Spleen (tissue), 11 donors: ENCODE measurements around the gene CSNK1E. TPM values are rescaled to one million over a fixed set of nuclear protein-coding genes. Genes with fewer than 3 reads are reported as not detected.

Source experiments
- DNase-seq: peaks from one replicate; pipeline ENCODE4 v3.0.0-alpha.2; 2020
- H3K27ac ChIP-seq, 8 donors: fragments of 200-600 bp; sonication (generic) in 7 of 8; 1 replicate in 4 of 8; 2 replicates in 4 of 8; pipeline versions ENCODE4 v1.5.0 to v1.8.0; 2016 to 2021; ENCODE audit warnings: inconsistent platforms in 4 of 8, mild to moderate bottlenecking in 4 of 8, moderate library complexity in 1 of 8
- H3K27me3 ChIP-seq, 7 donors: fragments of 200-600 bp; sonication (generic) in 6 of 7; replicated peaks in 1 of 7; 1 replicate in 4 of 7; 2 replicates in 3 of 7; pipeline versions ENCODE4 v1.5.0 to v1.8.0; 2016 to 2021; ENCODE audit warnings: inconsistent platforms in 3 of 7, mild to moderate bottlenecking in 1 of 7
- H3K36me3 ChIP-seq, 6 donors: fragments of 200-600 bp; sonication (generic) in 5 of 6; 1 replicate in 4 of 6; 2 replicates in 2 of 6; pipeline versions ENCODE4 v1.5.0 to v1.8.0; 2016 to 2021; ENCODE audit warnings: inconsistent platforms in 2 of 6
- H3K4me1 ChIP-seq, 6 donors: fragments of 200-600 bp; sonication (generic) in 5 of 6; 1 replicate in 3 of 6; 2 replicates in 3 of 6; pipeline versions ENCODE4 v1.5.0 to v1.8.0; 2016 to 2021; ENCODE audit warnings: inconsistent platforms in 3 of 6
- H3K4me3 ChIP-seq, 8 donors: fragments of 200-600 bp; sonication (generic) in 7 of 8; 1 replicate in 4 of 8; 2 replicates in 4 of 8; pipeline versions ENCODE4 v1.5.0 to v1.8.0; 2016 to 2021; ENCODE audit warnings: inconsistent platforms in 4 of 8, mild to moderate bottlenecking in 4 of 8, moderate library complexity in 2 of 8
- H3K9me3 ChIP-seq, 8 donors: fragments of 200-600 bp; sonication (generic) in 7 of 8; 1 replicate in 4 of 8; 2 replicates in 4 of 8; pipeline versions ENCODE4 v1.5.0 to v1.8.0; 2016 to 2021; ENCODE audit warnings: inconsistent platforms in 4 of 8
- POLR2A ChIP-seq, 3 donors: fragments of 450-650 bp; IDR thresholded peaks; one replicate each; pipeline ENCODE4 v1.5.1; 2017; ENCODE audit warnings: antibody characterized with exemption in 3 of 3, mild to moderate bottlenecking in 1 of 3
- POLR2AphosphoS5 ChIP-seq, 3 donors: sonication (generic); formaldehyde crosslinking; IDR thresholded peaks; one replicate each; pipeline ENCODE4 v1.5.1; 2017; ENCODE audit warnings: antibody characterized with exemption in 3 of 3
- WGBS, 5 donors: extraction: QIAGEN DNeasy Blood & Tissue Kit in 3 of 5; methylation state at CpG; one replicate each; pipeline versions ENCODE4 v1.1.5 to v1.1.7; 2013 to 2018; 5-methylcytosine and 5-hydroxymethylcytosine counted together
- intact Hi-C: fragments of 100-400 bp; cut with DNase I; formaldehyde crosslinking; loops from one replicate; pipeline ENCODE4 v1.15.0; 2023; ENCODE audit warnings: low total_unique reads
- polyA plus RNA-seq, 3 donors: library from polyadenylated mRNA; stranded (reverse); fragments of 200-250 nt; gene quantifications; one replicate each; pipeline ENCODE4 v1.2.1, GENCODE V29; 2013
- total RNA-seq, 7 donors: library from RNA; depleted of rRNA in 3 of 7; stranded (reverse); fragments of >200 nt in 3 of 7; fragmentation: NEBNext Ultra II Directional in 4 of 7; extraction: Animal tissue kit (Norgen Biotek cat#: 25700) in 4 of 7; gene quantifications; one replicate each; pipeline versions ENCODE4 v1.1.0 to v1.2.1, GENCODE V29; 2016 to 2021
- TF ChIP-seq, protein P1 (sequence below), 11 experiments: fragments of 200-600 bp in 7 of 11; fragments of 450-650 bp in 4 of 11; sonication (generic) in 4 of 11; IDR thresholded peaks in 8 of 11; conservative IDR thresholded peaks in 3 of 11; 1 replicate in 7 of 11; 2 replicates in 4 of 11; pipeline versions ENCODE4 v1.4.0 to v1.8.0; 2016 to 2021; ENCODE audit warnings: antibody characterized with exemption in 11 of 11, inconsistent platforms in 4 of 11, mild to moderate bottlenecking in 1 of 11
- donor health status: healthy with polysubstance abuse.
- donor health status: DM: no; HTN: no; CAD: no; lungs with moderate emphysema.
- donor health status: DM: no; HTN: no; CAD: no.
- donor health status: Bipolar disorder and iron deficiency.
- donor health status: healthy.
- donor health status: DM: no; HTN: no; CAD: no.
- donor health status: DM: yes; HTN: yes; CAD: no.

Gene CSNK1E
- total and polyA plus RNA-seq, 10 donors = 32.8 to 157 (median 103) TPM

DNA sequence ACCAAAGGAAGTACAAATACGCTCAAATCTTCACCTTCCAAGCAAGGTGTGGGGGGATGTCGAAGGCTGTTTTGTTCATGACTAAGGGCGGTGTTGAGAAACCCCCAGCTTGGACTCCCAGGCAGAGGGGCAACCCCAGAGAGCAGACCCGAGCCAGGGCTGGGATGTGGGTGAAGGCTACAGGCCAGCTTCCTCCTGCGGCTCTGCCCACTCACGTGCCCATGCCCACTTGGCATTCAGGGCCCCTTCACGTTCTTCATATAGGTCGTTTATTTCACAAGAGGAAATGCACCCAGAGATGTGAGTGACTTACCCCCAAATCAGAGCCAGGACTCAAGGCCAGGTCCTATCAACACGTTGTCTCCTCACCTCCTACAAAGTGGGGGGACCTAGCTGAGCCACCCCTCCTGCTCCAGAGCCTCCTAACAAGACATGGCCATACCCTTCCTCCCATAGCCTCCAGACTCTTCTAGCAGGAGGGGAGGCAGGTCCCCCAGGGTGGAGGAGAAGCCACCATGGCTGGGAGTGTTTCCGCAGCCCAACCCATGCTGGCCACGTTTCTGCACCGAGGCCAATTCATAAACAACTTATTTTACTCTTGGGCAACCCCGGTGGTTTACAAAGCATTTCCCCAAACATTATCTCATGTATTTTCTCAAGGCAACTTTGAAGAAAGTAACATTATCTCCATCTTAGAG, 66.4 kb downstream of the CSNK1E start:
- TF ChIP-seq POLR2A (IDR thresholded peaks at IDR 0.05) (no peak), POLR2AphosphoS5 (IDR thresholded peaks at IDR 0.05) (no peak)
- TF ChIP-seq, protein P1, sequence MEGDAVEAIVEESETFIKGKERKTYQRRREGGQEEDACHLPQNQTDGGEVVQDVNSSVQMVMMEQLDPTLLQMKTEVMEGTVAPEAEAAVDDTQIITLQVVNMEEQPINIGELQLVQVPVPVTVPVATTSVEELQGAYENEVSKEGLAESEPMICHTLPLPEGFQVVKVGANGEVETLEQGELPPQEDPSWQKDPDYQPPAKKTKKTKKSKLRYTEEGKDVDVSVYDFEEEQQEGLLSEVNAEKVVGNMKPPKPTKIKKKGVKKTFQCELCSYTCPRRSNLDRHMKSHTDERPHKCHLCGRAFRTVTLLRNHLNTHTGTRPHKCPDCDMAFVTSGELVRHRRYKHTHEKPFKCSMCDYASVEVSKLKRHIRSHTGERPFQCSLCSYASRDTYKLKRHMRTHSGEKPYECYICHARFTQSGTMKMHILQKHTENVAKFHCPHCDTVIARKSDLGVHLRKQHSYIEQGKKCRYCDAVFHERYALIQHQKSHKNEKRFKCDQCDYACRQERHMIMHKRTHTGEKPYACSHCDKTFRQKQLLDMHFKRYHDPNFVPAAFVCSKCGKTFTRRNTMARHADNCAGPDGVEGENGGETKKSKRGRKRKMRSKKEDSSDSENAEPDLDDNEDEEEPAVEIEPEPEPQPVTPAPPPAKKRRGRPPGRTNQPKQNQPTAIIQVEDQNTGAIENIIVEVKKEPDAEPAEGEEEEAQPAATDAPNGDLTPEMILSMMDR (IDR thresholded peaks at IDR 0.05 in 8 of 11, conservative IDR thresholded peaks at IDR 0.05 in 3 of 11) = no peak
- Histone ChIP-seq H3K27ac (no peak overlapping the region), H3K4me3 (no peak overlapping the region), H3K9me3 (peaks cover 0 to 9% (median 2%) of the 10 kb centered on the region in 8 donors), H3K27me3 (no peaks in the 10 kb centered on the region), H3K36me3 (peaks cover 0 to 30% (median 18%) of the 10 kb centered on the region in 6 donors), H3K4me1 (peaks cover 0 to 34% (median 2%) of the 10 kb centered on the region in 6 donors)
- 59 to 81% (median 71%) methylated on average over 11 to 13 of the region's 13 CpGs for WGBS, 5 donors
- intact Hi-C loops = no loop called here
- no peak for DNase-seq

DNA sequence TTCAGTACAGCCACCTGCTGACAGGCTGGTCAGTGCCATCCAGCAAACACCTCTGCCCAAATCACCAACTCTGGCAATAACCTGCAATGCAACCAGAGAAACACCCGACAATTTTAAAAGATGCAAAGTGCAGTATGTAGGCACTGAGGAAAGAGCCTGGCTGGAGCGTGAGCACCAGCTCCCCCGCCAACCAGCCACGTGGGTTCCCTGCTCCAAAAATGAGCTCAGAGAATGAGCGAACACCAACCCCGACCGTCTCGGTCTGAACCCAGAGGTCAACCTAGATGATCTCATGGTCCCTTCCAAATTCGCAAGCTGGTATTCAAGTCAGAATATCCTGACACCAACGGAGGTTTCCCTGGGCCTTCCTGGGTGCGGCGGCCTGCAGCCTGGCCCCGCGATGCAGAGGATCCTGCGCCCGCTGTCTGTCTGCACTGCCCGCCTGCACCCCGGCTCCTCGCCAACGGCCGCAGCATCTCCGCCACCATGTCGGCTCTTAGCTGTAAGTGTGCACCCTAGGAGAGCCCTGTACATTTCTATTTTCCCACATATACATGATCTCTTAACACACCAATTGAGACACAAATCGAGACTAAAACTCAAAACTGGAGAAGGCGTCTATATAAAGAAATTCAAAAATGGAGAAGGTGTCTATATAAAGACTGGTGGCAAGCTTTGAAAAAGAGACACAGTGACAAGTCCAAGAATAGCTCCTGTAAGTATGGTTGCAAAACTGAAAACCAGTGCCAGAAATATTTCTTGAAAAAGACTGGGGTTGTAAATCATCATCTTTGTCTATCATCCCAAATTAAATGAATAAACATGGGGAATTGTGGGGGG, 67.2 kb downstream of the CSNK1E start:
- DNase-seq = no peak
- Histone ChIP-seq H3K27ac (no peak overlapping the region), H3K4me3 (no peak overlapping the region), H3K36me3 (peaks cover 0 to 38% (median 22%) of the 10 kb centered on the region in 6 donors), H3K4me1 (peaks cover 0 to 33% (median 2%) of the 10 kb centered on the region in 6 donors), H3K27me3 (no peaks in the 10 kb centered on the region), H3K9me3 (peaks cover 0 to 9% (median 2%) of the 10 kb centered on the region in 8 donors)
- 94 to 97% (median 94%) methylated on average over 25 of the region's 25 CpGs for WGBS, 5 donors
- intact Hi-C loops = no loop called here
- TF ChIP-seq POLR2AphosphoS5 (IDR thresholded peaks at IDR 0.05) (no peak), POLR2A (IDR thresholded peaks at IDR 0.05) (no peak)
- TF ChIP-seq, protein P1 (IDR thresholded peaks at IDR 0.05 in 8 of 11, conservative IDR thresholded peaks at IDR 0.05 in 3 of 11) = no peak

DNA sequence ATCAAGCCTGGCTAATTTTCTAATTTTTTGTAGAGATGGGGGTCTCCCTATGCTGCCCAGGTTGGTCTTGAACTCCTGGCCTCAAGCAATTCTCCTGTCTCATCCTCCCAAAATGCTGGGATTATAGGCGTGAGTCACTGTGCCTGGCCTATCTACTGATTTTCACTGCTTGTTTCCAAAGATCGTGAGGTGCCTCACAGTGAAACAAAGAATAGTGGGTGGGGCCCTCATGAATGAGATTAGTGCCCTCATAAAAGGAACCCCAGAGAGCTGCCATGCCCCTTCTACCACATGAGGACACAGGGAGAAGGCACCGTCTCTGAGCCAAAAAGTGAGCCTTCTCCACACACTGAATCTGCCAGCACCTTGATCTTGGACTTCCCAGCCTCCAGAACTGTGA, 67.9 kb downstream of the CSNK1E start:
- peaks cover 0 to 33% (median 2%) of the 10 kb centered on the region in 6 donors for H3K4me1 ChIP-seq
- 95 to 99% (median 98%) methylated on average over 3 of the region's 3 CpGs for WGBS, 5 donors
- H3K4me3 ChIP-seq = no peak overlapping the region
- intact Hi-C loops = no loop called here
- H3K27ac ChIP-seq = no peak overlapping the region
- H3K27me3 ChIP-seq = no peaks in the 10 kb centered on the region
- no peak for DNase-seq
- H3K9me3 ChIP-seq = peaks cover 0 to 9% (median 2%) of the 10 kb centered on the region in 8 donors
- H3K36me3 ChIP-seq = peaks cover 0 to 45% (median 28%) of the 10 kb centered on the region in 6 donors
- no peak for TF ChIP-seq POLR2AphosphoS5 (IDR thresholded peaks at IDR 0.05)
- TF ChIP-seq, protein P1 (IDR thresholded peaks at IDR 0.05 in 8 of 11, conservative IDR thresholded peaks at IDR 0.05 in 3 of 11) = no peak
- no peak for TF ChIP-seq POLR2A (IDR thresholded peaks at IDR 0.05)

DNA sequence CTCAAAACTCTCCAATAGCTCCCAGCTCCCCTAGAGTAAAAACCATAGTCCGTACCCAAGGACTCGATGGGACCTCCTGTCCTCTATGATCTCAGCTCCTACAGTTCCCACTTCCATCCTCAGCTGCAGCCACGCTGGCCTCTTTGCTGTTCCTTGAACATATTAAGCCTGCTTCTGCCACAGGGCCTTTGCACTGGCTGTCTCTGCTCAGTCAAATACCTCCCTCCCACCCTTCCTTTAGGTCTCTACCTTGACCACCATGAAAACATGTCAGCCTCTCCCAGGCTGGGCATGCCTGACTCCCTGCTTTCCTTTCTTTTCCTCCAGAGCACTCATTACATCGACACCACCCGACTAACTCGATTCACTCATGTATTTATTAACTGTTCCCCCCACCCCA, 69.0 kb downstream of the CSNK1E start:
- Histone ChIP-seq H3K4me3 (no peak overlapping the region), H3K4me1 (peaks cover 0 to 35% (median 4%) of the 10 kb centered on the region in 6 donors), H3K27ac (no peak overlapping the region), H3K27me3 (no peaks in the 10 kb centered on the region), H3K36me3 (peaks cover 0 to 55% (median 33%) of the 10 kb centered on the region in 6 donors), H3K9me3 (peaks cover 0 to 9% (median 2%) of the 10 kb centered on the region in 8 donors)
- DNase-seq = no peak
- WGBS, 5 donors = 96 to 99% (median 97%) methylated on average over 6 of the region's 6 CpGs
- intact Hi-C loops = no loop called here
- TF ChIP-seq POLR2A (IDR thresholded peaks at IDR 0.05) (no peak), POLR2AphosphoS5 (IDR thresholded peaks at IDR 0.05) (no peak)
- TF ChIP-seq, protein P1 (IDR thresholded peaks at IDR 0.05 in 8 of 11, conservative IDR thresholded peaks at IDR 0.05 in 3 of 11) = no peak
